Progenitor cell of endocrine pancreas (in vitro differentiated cells): ENCODE measurements around the gene ADAMTS14. TPM values are rescaled to one million over a fixed set of nuclear protein-coding genes. Genes with fewer than 3 reads are reported as not detected.
A peak's percentile ranks its signal among the peaks of the same experiment; 100 is the strongest.

Experiments used
- DNase-seq: peaks from one replicate; pipeline ENCODE4 v3.0.0; 2021; ENCODE audit warnings: low spot score; ENCODE audit not compliant: unreplicated experiment
- H3K27ac Mint-ChIP-seq: 2 replicates; pipeline ENCODE4 v1.8.0; 2021; ENCODE audit warnings: mild to moderate bottlenecking, moderate library complexity, mixed read lengths
- H3K27me3 Mint-ChIP-seq: 2 replicates; pipeline ENCODE4 v1.8.0; 2021; ENCODE audit warnings: mixed read lengths
- H3K36me3 Mint-ChIP-seq: 2 replicates; pipeline ENCODE4 v1.8.0; 2022; ENCODE audit warnings: mixed read lengths; ENCODE audit not compliant: insufficient read depth
- H3K4me1 Mint-ChIP-seq: 2 replicates; pipeline ENCODE4 v1.8.0; 2021; ENCODE audit warnings: low read depth, mixed read lengths
- H3K4me3 Mint-ChIP-seq: 2 replicates; pipeline ENCODE4 v1.8.0; 2021; ENCODE audit warnings: low read depth, mild to moderate bottlenecking, moderate library complexity, mixed read lengths
- H3K9me3 Mint-ChIP-seq: 2 replicates; pipeline ENCODE4 v1.8.0; 2021; ENCODE audit warnings: low read depth, mixed read lengths
- CTCF ChIP-seq: fragments of 200-600 bp; sonication (generic); IDR thresholded peaks from one replicate; pipeline ENCODE4 v1.5.0; 2021; ENCODE audit warnings: antibody characterized with exemption, mild to moderate bottlenecking; ENCODE audit not compliant: unreplicated experiment
- total RNA-seq: library from RNA; stranded (reverse); gene quantifications from 2 replicates; pipeline ENCODE4 v1.2.1, GENCODE V29; 2021

ADAMTS14 gene
- total RNA-seq, 1 donor from 2014 or later = 0.05 TPM

GRCh38 chr10:70777063-70777875 lies 105.0 kb downstream of the ADAMTS14 start:
- no peaks in the 10 kb centered on the region for H3K36me3 Mint-ChIP-seq
- no peak for DNase-seq
- no peak for TF ChIP-seq CTCF
- peaks cover 11% of the 10 kb centered on the region for H3K27me3 Mint-ChIP-seq
- H3K4me1 Mint-ChIP-seq = no peaks in the 10 kb centered on the region
- no peak overlapping the region for H3K4me3 Mint-ChIP-seq
- peak overlapping the region; percentile 69 for H3K27ac Mint-ChIP-seq
- no peaks in the 10 kb centered on the region for H3K9me3 Mint-ChIP-seq

- Mint-ChIP-seq H3K4me1 (no peaks in the 10 kb centered on the region), H3K27me3 (peaks cover 11% of the 10 kb centered on the region), H3K9me3 (no peaks in the 10 kb centered on the region), H3K27ac (peak overlapping the region; percentile 73), H3K4me3 (no peak overlapping the region), H3K36me3 (no peaks in the 10 kb centered on the region)
- TF ChIP-seq CTCF = no peak
- DNase-seq = no peak
Observed at GRCh38 chr10:70778267-70778924, 106.1 kb downstream of the ADAMTS14 start.

GRCh38 chr10:70779088-70779487 lies 106.8 kb downstream of the ADAMTS14 start:
- no peaks in the 10 kb centered on the region for H3K4me1 Mint-ChIP-seq
- DNase-seq = no peak
- no peaks in the 10 kb centered on the region for H3K9me3 Mint-ChIP-seq
- no peak overlapping the region for H3K4me3 Mint-ChIP-seq
- peaks cover 11% of the 10 kb centered on the region for H3K27me3 Mint-ChIP-seq
- no peak for TF ChIP-seq CTCF
- no peaks in the 10 kb centered on the region for H3K36me3 Mint-ChIP-seq
- H3K27ac Mint-ChIP-seq = no peak overlapping the region

- Mint-ChIP-seq H3K9me3 (no peaks in the 10 kb centered on the region), H3K4me3 (no peak overlapping the region)
Observed at GRCh38 chr10:70779511-70780369, 107.4 kb downstream of the ADAMTS14 start.

More at GRCh38 chr10:70779511-70780369, 107.4 kb downstream of the ADAMTS14 start:
- no peaks in the 10 kb centered on the region for H3K4me1 Mint-ChIP-seq
- no peak overlapping the region for H3K27ac Mint-ChIP-seq
- no peak for DNase-seq
- H3K27me3 Mint-ChIP-seq = peaks cover 11% of the 10 kb centered on the region
- no peaks in the 10 kb centered on the region for H3K36me3 Mint-ChIP-seq
- no peak for TF ChIP-seq CTCF
